ENCODE data around the gene FBLN2. TPM values are rescaled to one million over a fixed set of nuclear protein-coding genes. Genes with fewer than 3 reads are reported as not detected.

The FBLN2 gene
- total RNA-seq, 4 donors from 2014 or later, result 20.6 to 51.2 (median 32.8) TPM

DNA sequence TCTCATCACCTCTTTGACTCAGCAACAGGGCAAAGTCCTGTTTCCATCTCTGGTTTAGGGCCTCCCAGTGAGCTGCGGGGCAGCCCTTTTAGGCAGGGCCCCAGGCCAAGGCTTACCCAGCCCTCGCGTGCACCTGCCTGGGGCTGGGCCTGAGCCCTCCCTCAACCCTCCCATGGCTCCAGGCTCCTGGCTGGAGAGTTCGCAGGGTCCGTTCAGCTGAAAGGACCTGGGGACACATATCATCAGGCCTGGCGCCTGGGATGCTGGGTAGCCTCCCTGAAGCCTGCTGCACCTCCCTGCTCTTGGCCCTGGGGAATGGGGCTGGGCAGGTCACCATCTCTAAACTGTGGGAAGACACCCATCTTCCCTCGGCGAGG lies 39.1 kb upstream of the FBLN2 start:
- Histone ChIP-seq H3K9me3 (no peaks in the 10 kb centered on the region), H3K27ac (no peak overlapping the region), H3K27me3 (no peaks in the 10 kb centered on the region), H3K36me3 (no peaks in the 10 kb centered on the region), H3K4me1 (no peaks in the 10 kb centered on the region), H3K4me3 (no peak overlapping the region)
- TF ChIP-seq CTCF (IDR thresholded peaks at IDR 0.05) (no peak), POLR2A (IDR thresholded peaks at IDR 0.05) (no peak)
- peak in 1 of 3 donors; percentile 37 for DNase-seq

DNA sequence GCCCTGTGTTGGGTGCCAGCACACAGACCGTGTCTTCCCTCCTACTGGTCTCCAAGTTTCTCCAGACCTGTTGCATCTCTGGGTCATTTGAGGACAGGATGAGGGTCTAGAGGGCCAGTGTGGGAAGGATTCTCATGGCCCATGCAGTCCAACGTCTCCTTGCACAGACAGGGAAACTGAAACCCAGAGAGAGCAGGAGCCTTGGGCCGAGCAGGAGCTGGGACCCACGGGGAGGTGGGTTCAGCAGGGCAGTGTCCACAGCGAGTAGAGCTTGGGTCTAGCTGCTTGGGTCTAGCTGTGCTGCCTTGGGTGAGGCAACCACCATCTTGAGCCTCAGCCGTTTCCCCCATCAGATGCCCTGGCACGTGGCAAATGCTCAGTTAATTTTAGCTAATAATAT lies 36.5 kb upstream of the FBLN2 start:
- Histone ChIP-seq H3K9me3 (no peaks in the 10 kb centered on the region), H3K27ac (no peak overlapping the region), H3K27me3 (no peaks in the 10 kb centered on the region), H3K4me3 (no peak overlapping the region), H3K36me3 (no peaks in the 10 kb centered on the region), H3K4me1 (no peaks in the 10 kb centered on the region)
- TF ChIP-seq POLR2A (IDR thresholded peaks at IDR 0.05) (no peak), CTCF (IDR thresholded peaks at IDR 0.05) (no peak)
- peak in 1 of 3 donors; percentile 27 for DNase-seq

DNA sequence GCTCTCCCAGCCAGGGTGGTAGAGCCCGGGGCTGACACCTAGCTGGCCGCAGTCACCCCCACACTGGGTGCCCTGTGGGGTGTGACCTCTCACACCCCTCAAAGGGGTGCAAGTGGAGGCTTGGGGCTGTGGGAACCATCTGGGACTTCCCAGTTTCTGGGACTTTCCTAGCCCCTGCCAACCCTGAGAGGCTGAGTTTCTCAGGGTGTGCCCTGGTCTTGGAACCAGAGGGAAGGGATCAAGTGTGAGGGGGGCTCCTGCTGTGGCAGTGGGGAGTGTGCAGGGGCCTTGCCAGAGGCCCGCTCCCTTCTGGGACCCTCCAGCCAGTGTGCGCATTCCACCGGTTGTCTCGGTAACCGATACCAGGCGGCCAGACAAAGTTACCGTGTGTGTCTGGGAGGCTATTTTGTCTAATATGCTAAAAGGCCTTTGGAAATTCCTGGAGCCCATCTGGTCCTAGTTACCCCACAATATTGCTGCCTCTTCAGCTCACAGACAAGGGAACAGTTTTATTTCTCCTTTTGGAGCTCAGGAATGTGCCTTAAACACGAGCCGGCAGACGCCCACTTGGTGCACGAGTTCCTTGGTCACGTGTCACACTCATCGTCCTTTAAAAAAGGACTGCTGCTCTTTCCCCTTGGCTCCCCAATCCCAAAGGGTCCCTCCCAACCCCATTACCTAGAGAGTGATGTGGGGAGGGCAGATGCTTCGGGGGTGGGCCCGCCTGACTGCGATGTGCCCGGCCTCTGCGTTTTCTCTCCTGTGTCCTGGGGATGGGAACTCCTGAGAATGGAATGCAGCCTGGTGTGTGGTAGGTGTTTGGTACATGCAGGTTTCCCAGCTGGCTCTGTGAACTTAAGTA lies 35.6 kb upstream of the FBLN2 start:
- no peaks in the 10 kb centered on the region for H3K27me3 ChIP-seq
- H3K9me3 ChIP-seq, result no peaks in the 10 kb centered on the region
- H3K4me1 ChIP-seq, result no peaks in the 10 kb centered on the region
- H3K4me3 ChIP-seq, result no peak overlapping the region
- no peaks in the 10 kb centered on the region for H3K36me3 ChIP-seq
- no peak overlapping the region for H3K27ac ChIP-seq
- DNase-seq, result peak in 1 of 3 donors; percentile 18
- TF ChIP-seq POLR2A (IDR thresholded peaks at IDR 0.05), result no peak
- no peak for TF ChIP-seq CTCF (IDR thresholded peaks at IDR 0.05)

DNA sequence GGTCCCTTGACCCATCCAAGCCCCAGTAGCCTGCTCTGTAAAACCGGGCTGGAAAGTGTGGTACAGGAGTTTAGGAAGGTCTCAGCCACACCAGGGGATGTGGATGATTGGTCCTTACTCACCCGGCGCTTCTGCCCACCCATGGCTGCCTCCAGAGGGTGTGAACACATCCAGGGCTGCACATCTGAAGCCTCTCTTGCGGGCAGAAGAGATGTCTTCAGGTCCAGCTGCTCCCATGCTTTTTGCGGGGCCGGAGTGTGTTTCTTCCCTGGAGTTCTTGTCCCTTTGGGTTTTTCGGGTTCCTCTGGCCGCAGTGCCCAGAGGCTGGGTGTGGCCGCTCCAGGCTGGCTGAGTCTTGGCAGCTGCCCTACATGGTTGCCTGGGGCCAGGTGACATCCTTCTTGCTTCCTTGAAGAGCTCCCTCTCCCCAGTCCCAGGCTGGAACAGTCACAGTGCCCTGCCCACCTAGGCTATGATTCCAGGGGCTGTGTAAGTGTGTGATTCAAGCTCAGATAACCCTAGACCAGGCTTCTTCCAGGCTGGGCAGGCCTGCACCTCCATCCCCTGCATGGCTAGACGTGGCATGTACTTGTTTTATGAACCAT lies 34.9 kb upstream of the FBLN2 start:
- Histone ChIP-seq H3K9me3 (no peaks in the 10 kb centered on the region), H3K27me3 (no peaks in the 10 kb centered on the region), H3K27ac (no peak overlapping the region), H3K36me3 (no peaks in the 10 kb centered on the region), H3K4me3 (no peak overlapping the region), H3K4me1 (no peaks in the 10 kb centered on the region)
- no peak for DNase-seq
- no peak for TF ChIP-seq CTCF (IDR thresholded peaks at IDR 0.05)
- no peak for TF ChIP-seq POLR2A (IDR thresholded peaks at IDR 0.05)

DNA sequence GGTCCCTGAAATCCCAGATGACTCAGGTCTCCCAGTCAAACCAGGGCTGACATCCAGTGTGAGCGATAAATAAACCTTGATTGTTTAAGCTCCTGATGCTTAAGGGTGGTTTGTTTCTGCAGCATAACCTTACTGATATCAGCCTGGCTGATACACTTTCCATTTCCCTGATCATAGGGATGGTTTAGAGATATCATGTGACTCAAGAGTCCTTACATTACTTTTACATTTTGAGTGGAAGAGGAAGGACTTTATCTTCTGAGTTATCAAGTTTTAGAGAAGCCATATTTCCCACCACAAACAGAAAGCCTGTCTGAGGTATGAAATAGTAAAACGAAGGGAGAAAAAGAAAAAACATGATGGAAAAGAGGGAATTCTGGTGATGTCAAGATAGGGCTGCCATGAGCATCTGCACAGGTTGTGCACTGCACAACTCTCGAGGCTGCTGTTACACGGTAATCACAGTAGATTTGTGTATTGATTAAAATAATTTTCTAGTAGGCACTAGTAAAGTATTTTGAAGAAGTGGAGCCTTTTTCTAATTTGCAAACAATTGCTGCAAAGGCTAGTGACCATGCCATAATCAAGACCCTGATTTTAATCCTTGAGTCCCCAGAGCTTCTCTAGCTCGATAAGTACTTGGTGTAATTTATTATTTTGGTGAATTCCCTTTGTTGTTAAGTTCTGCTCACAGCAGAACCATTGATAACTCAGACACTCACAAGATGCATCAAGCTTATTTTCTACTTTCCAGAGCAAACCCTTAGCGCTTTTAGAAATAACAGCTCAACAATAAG lies 34.1 kb upstream of the FBLN2 start:
- H3K36me3 ChIP-seq, result no peaks in the 10 kb centered on the region
- H3K4me3 ChIP-seq, result no peak overlapping the region
- no peaks in the 10 kb centered on the region for H3K9me3 ChIP-seq
- no peaks in the 10 kb centered on the region for H3K27me3 ChIP-seq
- H3K4me1 ChIP-seq, result no peaks in the 10 kb centered on the region
- TF ChIP-seq POLR2A (IDR thresholded peaks at IDR 0.05) (no peak), CTCF (IDR thresholded peaks at IDR 0.05) (no peak)
- no peak overlapping the region for H3K27ac ChIP-seq
- no peak for DNase-seq

Measured in Peyer's patch (tissue), 4 donors.